ENCODE measurements around the gene MPRIP. TPM values are rescaled to one million over a fixed set of nuclear protein-coding genes. Genes with fewer than 3 reads are reported as not detected.

The MPRIP gene
- total and polyA plus RNA-seq, 2 donors (not counting 3 experiments of a cell fraction or from before 2014, with no cell fraction given) = 94.6 to 246 TPM

- TF ChIP-seq EZH2 (IDR thresholded peaks at IDR 0.05; ENCODE audit: borderline replicate concordance, low read depth, low read length, severe bottlenecking) (no peak), JUN (IDR thresholded peaks at IDR 0.05; ENCODE audit: borderline replicate concordance, insufficient read depth, insufficient read length, low read depth) (no peak), GATA2 (IDR thresholded peaks at IDR 0.05; ENCODE audit: insufficient read depth, insufficient read length, low read depth, low read length) (no peak)
- peaks cover 14 to 34% of the 10 kb centered on the region in 2 experiments for H3K36me3 ChIP-seq (ENCODE audit: control insufficient read depth in 2 of 2, extremely low read depth in 1 of 2, insufficient read depth in 2 of 2, low read length in 2 of 2)
- intact Hi-C loops (cut with micrococcal nuclease) = no loop called here
- H2AFZ ChIP-seq (ENCODE audit: low read depth, low read length) = no peak overlapping the region
- no peak overlapping the region for H3K9ac ChIP-seq (replicated peaks; ENCODE audit: extremely low read depth, insufficient read depth, low read length)
- H3K4me2 ChIP-seq (ENCODE audit: insufficient read depth, low read length) = no peak overlapping the region
- H3K79me2 ChIP-seq (ENCODE audit: control insufficient read depth, insufficient read depth, low read length) = no peaks in the 10 kb centered on the region
- POLR2A ChIA-PET = no interaction called here
- CTCF ChIA-PET = interaction anchor here (0.6 to 3.0 kb wide), 3 partner anchors 9 to 41 kb away, joined by 3 to 10 read pairs (median 4); no protein-coding TSS in a partner anchor
- no peaks in the 10 kb centered on the region for H3K27me3 ChIP-seq (ENCODE audit: control insufficient read depth in 2 of 2, insufficient read depth in 2 of 2, low read length in 2 of 2)
- H3K9me3 ChIP-seq (replicated peaks; ENCODE audit: control insufficient read depth, insufficient read depth, low read length) = no peaks in the 10 kb centered on the region
- H3K27ac ChIP-seq (ENCODE audit: insufficient read depth, low read depth, low read length) = no peak overlapping the region
- H3K4me1 ChIP-seq (ENCODE audit: control insufficient read depth, extremely low read depth, insufficient read depth, low read length) = peaks cover 26% of the 10 kb centered on the region
- no peaks in the 10 kb centered on the region for H3K9me1 ChIP-seq (replicated peaks; ENCODE audit: control insufficient read depth, extremely low read depth, insufficient read depth, low read length)
- no TSS peak for BruUV-seq (replicated peaks)
- no peak for FAIRE-seq
- no peaks in the 10 kb centered on the region for H4K20me1 ChIP-seq (replicated peaks; ENCODE audit: control insufficient read depth, extremely low read depth, insufficient read depth, low read length)
- dilution Hi-C loops (cut with MboI; ENCODE audit: extremely low pct_ligation_motif_present, low sequenced_read_pairs) = no loop called here
- DNase-seq (ENCODE audit: low read depth, low spot score) = no peak
- no peak overlapping the region for H3K4me3 ChIP-seq (replicated peaks in 1 of 3; ENCODE audit: insufficient read depth in 1 of 3, low read depth in 1 of 3, low read length in 3 of 3)
Measured at GRCh38 chr17:17182598-17183136, 140.4 kb downstream of the MPRIP start.

GRCh38 chr17:17183744-17184143 lies 141.5 kb downstream of the MPRIP start:
- ChIA-PET CTCF (interaction anchor here (1.0 to 3.0 kb wide), 2 partner anchors 8 to 42 kb away, joined by 4 to 10 read pairs; no protein-coding TSS in a partner anchor), POLR2A (no interaction called here)
- Histone ChIP-seq H4K20me1 (replicated peaks; ENCODE audit: control insufficient read depth, extremely low read depth, insufficient read depth, low read length) (no peaks in the 10 kb centered on the region), H3K9ac (replicated peaks; ENCODE audit: extremely low read depth, insufficient read depth, low read length) (no peak overlapping the region), H3K4me1 (ENCODE audit: control insufficient read depth, extremely low read depth, insufficient read depth, low read length) (peaks cover 26% of the 10 kb centered on the region), H3K27me3 (ENCODE audit: control insufficient read depth in 2 of 2, insufficient read depth in 2 of 2, low read length in 2 of 2) (no peaks in the 10 kb centered on the region), H3K9me3 (replicated peaks; ENCODE audit: control insufficient read depth, insufficient read depth, low read length) (no peaks in the 10 kb centered on the region), H3K4me2 (ENCODE audit: insufficient read depth, low read length) (no peak overlapping the region), H3K36me3 (ENCODE audit: control insufficient read depth in 2 of 2, extremely low read depth in 1 of 2, insufficient read depth in 2 of 2, low read length in 2 of 2) (peaks cover 14 to 29% of the 10 kb centered on the region in 2 experiments), H3K4me3 (replicated peaks in 1 of 3; ENCODE audit: insufficient read depth in 1 of 3, low read depth in 1 of 3, low read length in 3 of 3) (no peak overlapping the region), H3K9me1 (replicated peaks; ENCODE audit: control insufficient read depth, extremely low read depth, insufficient read depth, low read length) (no peaks in the 10 kb centered on the region), H2AFZ (ENCODE audit: low read depth, low read length) (no peak overlapping the region), H3K27ac (ENCODE audit: insufficient read depth, low read depth, low read length) (no peak overlapping the region), H3K79me2 (ENCODE audit: control insufficient read depth, insufficient read depth, low read length) (no peaks in the 10 kb centered on the region)
- FAIRE-seq (no peak), DNase-seq (ENCODE audit: low read depth, low spot score) (no peak)
- dilution Hi-C loops (cut with MboI; ENCODE audit: extremely low pct_ligation_motif_present, low sequenced_read_pairs) = no loop called here
- intact Hi-C loops (cut with micrococcal nuclease) = no loop called here
- TF ChIP-seq JUN (IDR thresholded peaks at IDR 0.05; ENCODE audit: borderline replicate concordance, insufficient read depth, insufficient read length, low read depth) = no peak
- no peak for TF ChIP-seq POLR2AphosphoS5 (IDR thresholded peaks at IDR 0.05; ENCODE audit: insufficient read depth, low read depth, low read length)
- no peak for TF ChIP-seq GATA2 (IDR thresholded peaks at IDR 0.05; ENCODE audit: insufficient read depth, insufficient read length, low read depth, low read length)
- no peak for TF ChIP-seq MAX (IDR thresholded peaks at IDR 0.05; ENCODE audit: insufficient read depth, insufficient read length)
- TF ChIP-seq EZH2 (IDR thresholded peaks at IDR 0.05; ENCODE audit: borderline replicate concordance, low read depth, low read length, severe bottlenecking) = no peak
- TF ChIP-seq FOS (IDR thresholded peaks at IDR 0.05; ENCODE audit: borderline replicate concordance, insufficient read depth, low read length) = no peak
- TF ChIP-seq MYC (IDR thresholded peaks at IDR 0.05; ENCODE audit: low read depth, low read length) = no peak
- TF ChIP-seq POLR2A (IDR thresholded peaks at IDR 0.05; ENCODE audit: low read depth, low read length) = no peak
- no peak for TF ChIP-seq CTCF (IDR thresholded peaks at IDR 0.05; ENCODE audit: extremely low read depth in 1 of 2, insufficient read depth in 1 of 2, low read depth in 1 of 2, low read length in 2 of 2)
- BruUV-seq (replicated peaks) = no TSS peak

All from endothelial cell of umbilical vein (primary cell).